GM23338 (cell line): ENCODE results near the gene IKBKE. TPM values are rescaled to one million over a fixed set of nuclear protein-coding genes. Genes with fewer than 3 reads are reported as not detected.

Experiments used
- ATAC-seq: fragments of 200-7000 bp; cut with Tn5 transposase; 3 replicates; pipeline ENCODE4 v1.9.1; 2020
- DNase-seq: peaks from one replicate; pipeline ENCODE4 v3.0.0-alpha.2; 2015; ENCODE audit warnings: low spot score
- H2AFZ ChIP-seq: fragments of 200-600 bp; sonication (generic); 2 replicates; pipeline ENCODE4 v1.8.0; 2016; ENCODE audit warnings: antibody characterized with exemption, mild to moderate bottlenecking, moderate library complexity
- H3F3A ChIP-seq: fragments of 200-600 bp; sonication (generic); replicated peaks from 2 replicates; pipeline ENCODE4 v1.8.0; 2017; ENCODE audit warnings: antibody characterized with exemption, mixed run types, low read depth
- H3K27ac ChIP-seq: fragments of 200-600 bp; sonication (generic); 2 replicates; pipeline ENCODE4 v1.6.1; 2016; ENCODE audit warnings: low read depth
- H3K27me3 ChIP-seq: fragments of 200-600 bp; sonication (generic); 2 replicates; pipeline ENCODE4 v1.8.0; 2016; ENCODE audit warnings: mild to moderate bottlenecking, mixed run types, moderate library complexity; ENCODE audit not compliant: insufficient read depth
- H3K36me3 ChIP-seq: fragments of 200-600 bp; sonication (generic); 2 replicates; pipeline ENCODE4 v1.8.0; 2016; ENCODE audit warnings: mild to moderate bottlenecking; ENCODE audit not compliant: insufficient read depth
- H3K4me1 ChIP-seq: fragments of 200-600 bp; sonication (generic); 2 replicates; pipeline ENCODE4 v1.8.0; 2016; ENCODE audit warnings: mild to moderate bottlenecking, moderate library complexity; ENCODE audit not compliant: insufficient read depth
- H3K4me2 ChIP-seq: fragments of 200-600 bp; sonication (generic); 2 replicates; pipeline ENCODE4 v1.7.1; 2017; ENCODE audit warnings: mixed run types
- H3K4me3 ChIP-seq: fragments of 200-600 bp; sonication (generic); 2 replicates; pipeline ENCODE4 v1.6.1; 2016; ENCODE audit warnings: mixed run types
- H3K79me2 ChIP-seq: fragments of 200-600 bp; sonication (generic); replicated peaks from 2 replicates; pipeline ENCODE4 v1.8.0; 2017; ENCODE audit warnings: mild to moderate bottlenecking; ENCODE audit not compliant: insufficient read depth
- H3K9me2 ChIP-seq: fragments of 200-600 bp; sonication (generic); 2 replicates; pipeline ENCODE4 v1.8.0; 2017; ENCODE audit not compliant: insufficient read depth
- H4K20me1 ChIP-seq: fragments of 200-600 bp; sonication (generic); replicated peaks from 2 replicates; pipeline ENCODE4 v1.8.0; 2017; ENCODE audit warnings: mild to moderate bottlenecking; ENCODE audit not compliant: insufficient read depth
- H3K27ac Mint-ChIP-seq: 2 replicates; pipeline ENCODE4 v1.8.0; 2020; ENCODE audit warnings: inconsistent platforms, mild to moderate bottlenecking, moderate library complexity, mixed read lengths
- H3K27me3 Mint-ChIP-seq: 3 replicates; pipeline ENCODE4 v1.8.0; 2022; ENCODE audit warnings: low read depth, mild to moderate bottlenecking, moderate library complexity, mixed read lengths, inconsistent platforms; ENCODE audit not compliant: insufficient read depth, poor library complexity
- H3K36me3 Mint-ChIP-seq: 3 replicates; pipeline ENCODE4 v1.8.0; 2021; ENCODE audit warnings: low read depth, mild to moderate bottlenecking, inconsistent platforms, moderate library complexity, mixed read lengths
- H3K4me1 Mint-ChIP-seq: 3 replicates; pipeline ENCODE4 v1.8.0; 2020; ENCODE audit warnings: mild to moderate bottlenecking, inconsistent platforms, mixed read lengths
- H3K4me3 Mint-ChIP-seq: 3 replicates; pipeline ENCODE4 v1.8.0; 2021; ENCODE audit warnings: moderate library complexity, mild to moderate bottlenecking, inconsistent platforms, mixed read lengths
- H3K9me3 Mint-ChIP-seq: 3 replicates; pipeline ENCODE4 v1.8.0; 2020; ENCODE audit warnings: moderate library complexity, mild to moderate bottlenecking, inconsistent platforms, mixed read lengths
- polyA plus RNA-seq: library from polyadenylated mRNA; unstranded; fragments of >200 nt; fragmentation: Nextera tagmentation; extraction: Ambion mirVana; gene quantifications from 2 replicates; pipeline ENCODE4 v1.2.1, GENCODE V29; 2016
- total RNA-seq: library from RNA; depleted of rRNA; stranded (reverse); fragments of >200 nt; shearing (Covaris generic); gene quantifications from 2 replicates; pipeline ENCODE4 v1.2.3, GENCODE V29; 2014
- TF ChIP-seq, protein P1 (sequence below): IDR thresholded peaks from 2 replicates; pipeline ENCODE4 v1.6.1; 2016; ENCODE audit warnings: antibody characterized with exemption
- TF ChIP-seq, protein P2 (sequence below): IDR thresholded peaks from one replicate; pipeline ENCODE4 v1.6.1; 2018; ENCODE audit warnings: antibody characterized with exemption; ENCODE audit not compliant: unreplicated experiment
- TF ChIP-seq, protein P3 (sequence below), 2 experiments: fragments of 200-600 bp in 1 of 2; sonication (generic) in 1 of 2; conservative IDR thresholded peaks; 2 replicates each; pipeline versions ENCODE4 v1.5.1 to v1.6.1; 2016 to 2017; ENCODE audit warnings: antibody characterized with exemption in 2 of 2, low read depth in 2 of 2, mild to moderate bottlenecking in 2 of 2, moderate library complexity in 1 of 2

Gene IKBKE
- total and polyA plus RNA-seq, 2 experiments from 2014 or later, result 4.8 to 11.1 TPM

DNA sequence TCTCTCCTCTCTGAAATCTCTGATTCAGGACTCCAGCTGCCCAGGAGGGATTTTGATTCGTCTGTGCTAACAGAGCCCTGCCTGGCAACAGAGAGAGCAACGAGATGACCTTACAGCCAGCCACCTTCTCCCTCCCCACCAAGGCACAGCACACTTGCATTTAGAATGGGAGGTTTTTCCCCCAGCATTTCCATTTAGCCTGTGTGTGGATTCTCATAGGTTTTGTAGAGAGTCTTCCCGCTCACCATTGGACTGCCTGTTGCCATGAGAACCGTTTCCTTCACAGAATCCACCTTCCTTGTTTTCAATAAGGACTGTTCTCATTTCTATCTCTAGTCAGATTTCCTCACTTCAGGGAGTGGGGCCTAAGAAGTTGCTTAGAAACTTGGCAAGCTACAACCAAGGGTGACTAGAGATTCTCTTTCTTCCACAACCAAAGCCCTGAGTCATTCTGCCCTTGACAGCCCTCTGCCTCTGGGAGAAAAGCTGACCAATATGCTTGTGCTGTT lies 5.8 kb upstream of the IKBKE start:
- H3K9me3 Mint-ChIP-seq, result no peaks in the 10 kb centered on the region
- H3K4me3 Mint-ChIP-seq, result no peak overlapping the region
- Histone ChIP-seq H3K27ac (no peak overlapping the region), H2AFZ (no peak overlapping the region), H3K4me2 (no peak overlapping the region), H4K20me1 (no peaks in the 10 kb centered on the region; the same call in 1 of the 2 replicates), H3K27me3 (no peaks in the 10 kb centered on the region), H3K4me3 (no peak overlapping the region), H3K9me2 (no peaks in the 10 kb centered on the region), H3K36me3 (no peaks in the 10 kb centered on the region), H3K79me2 (no peaks in the 10 kb centered on the region), H3F3A (no peaks in the 10 kb centered on the region), H3K4me1 (peaks cover 7% of the 10 kb centered on the region)
- H3K27me3 Mint-ChIP-seq, result peaks cover 18% of the 10 kb centered on the region
- no peak for DNase-seq
- peaks cover 34% of the 10 kb centered on the region for H3K4me1 Mint-ChIP-seq
- H3K36me3 Mint-ChIP-seq, result no peaks in the 10 kb centered on the region
- ATAC-seq, result no peak
- TF ChIP-seq, protein P1, sequence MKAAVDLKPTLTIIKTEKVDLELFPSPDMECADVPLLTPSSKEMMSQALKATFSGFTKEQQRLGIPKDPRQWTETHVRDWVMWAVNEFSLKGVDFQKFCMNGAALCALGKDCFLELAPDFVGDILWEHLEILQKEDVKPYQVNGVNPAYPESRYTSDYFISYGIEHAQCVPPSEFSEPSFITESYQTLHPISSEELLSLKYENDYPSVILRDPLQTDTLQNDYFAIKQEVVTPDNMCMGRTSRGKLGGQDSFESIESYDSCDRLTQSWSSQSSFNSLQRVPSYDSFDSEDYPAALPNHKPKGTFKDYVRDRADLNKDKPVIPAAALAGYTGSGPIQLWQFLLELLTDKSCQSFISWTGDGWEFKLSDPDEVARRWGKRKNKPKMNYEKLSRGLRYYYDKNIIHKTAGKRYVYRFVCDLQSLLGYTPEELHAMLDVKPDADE, result no peak
- TF ChIP-seq, protein P2, sequence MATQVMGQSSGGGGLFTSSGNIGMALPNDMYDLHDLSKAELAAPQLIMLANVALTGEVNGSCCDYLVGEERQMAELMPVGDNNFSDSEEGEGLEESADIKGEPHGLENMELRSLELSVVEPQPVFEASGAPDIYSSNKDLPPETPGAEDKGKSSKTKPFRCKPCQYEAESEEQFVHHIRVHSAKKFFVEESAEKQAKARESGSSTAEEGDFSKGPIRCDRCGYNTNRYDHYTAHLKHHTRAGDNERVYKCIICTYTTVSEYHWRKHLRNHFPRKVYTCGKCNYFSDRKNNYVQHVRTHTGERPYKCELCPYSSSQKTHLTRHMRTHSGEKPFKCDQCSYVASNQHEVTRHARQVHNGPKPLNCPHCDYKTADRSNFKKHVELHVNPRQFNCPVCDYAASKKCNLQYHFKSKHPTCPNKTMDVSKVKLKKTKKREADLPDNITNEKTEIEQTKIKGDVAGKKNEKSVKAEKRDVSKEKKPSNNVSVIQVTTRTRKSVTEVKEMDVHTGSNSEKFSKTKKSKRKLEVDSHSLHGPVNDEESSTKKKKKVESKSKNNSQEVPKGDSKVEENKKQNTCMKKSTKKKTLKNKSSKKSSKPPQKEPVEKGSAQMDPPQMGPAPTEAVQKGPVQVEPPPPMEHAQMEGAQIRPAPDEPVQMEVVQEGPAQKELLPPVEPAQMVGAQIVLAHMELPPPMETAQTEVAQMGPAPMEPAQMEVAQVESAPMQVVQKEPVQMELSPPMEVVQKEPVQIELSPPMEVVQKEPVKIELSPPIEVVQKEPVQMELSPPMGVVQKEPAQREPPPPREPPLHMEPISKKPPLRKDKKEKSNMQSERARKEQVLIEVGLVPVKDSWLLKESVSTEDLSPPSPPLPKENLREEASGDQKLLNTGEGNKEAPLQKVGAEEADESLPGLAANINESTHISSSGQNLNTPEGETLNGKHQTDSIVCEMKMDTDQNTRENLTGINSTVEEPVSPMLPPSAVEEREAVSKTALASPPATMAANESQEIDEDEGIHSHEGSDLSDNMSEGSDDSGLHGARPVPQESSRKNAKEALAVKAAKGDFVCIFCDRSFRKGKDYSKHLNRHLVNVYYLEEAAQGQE, result no peak
- H3K27ac Mint-ChIP-seq, result no peak overlapping the region; the same call in 1 of the 2 replicates

DNA sequence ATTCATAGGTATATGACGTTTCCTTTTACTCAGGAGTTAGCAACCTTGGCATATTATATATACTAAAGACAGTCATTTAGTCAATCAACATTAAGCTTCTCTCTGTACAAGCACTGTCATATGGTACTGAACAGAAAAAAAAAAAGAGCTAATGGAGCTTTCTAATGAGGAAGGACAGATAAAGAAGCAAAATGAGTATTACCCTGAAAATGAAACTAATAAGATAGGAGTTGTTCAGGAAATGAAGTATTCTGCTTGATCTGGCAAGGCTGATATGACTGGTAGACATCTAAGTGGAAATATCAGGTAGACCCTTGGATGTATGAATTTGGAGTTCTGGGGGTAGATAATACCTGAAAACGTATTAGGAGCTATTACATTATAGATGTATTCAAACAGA lies 4.3 kb upstream of the IKBKE start:
- Mint-ChIP-seq H3K4me3 (no peak overlapping the region), H3K27ac (no peak overlapping the region), H3K4me1 (peaks cover 42% of the 10 kb centered on the region), H3K27me3 (peaks cover 18% of the 10 kb centered on the region), H3K9me3 (no peaks in the 10 kb centered on the region), H3K36me3 (no peaks in the 10 kb centered on the region)
- H3K36me3 ChIP-seq, result no peaks in the 10 kb centered on the region
- H3K79me2 ChIP-seq, result no peaks in the 10 kb centered on the region
- DNase-seq (no peak), ATAC-seq (no peak)
- no peak overlapping the region for H3K4me3 ChIP-seq
- H3K4me1 ChIP-seq, result peaks cover 20% of the 10 kb centered on the region
- H2AFZ ChIP-seq, result no peak overlapping the region
- no peak overlapping the region for H3K27ac ChIP-seq
- H3F3A ChIP-seq, result no peaks in the 10 kb centered on the region
- no peaks in the 10 kb centered on the region for H4K20me1 ChIP-seq
- H3K9me2 ChIP-seq, result no peaks in the 10 kb centered on the region
- TF ChIP-seq, protein P3, sequence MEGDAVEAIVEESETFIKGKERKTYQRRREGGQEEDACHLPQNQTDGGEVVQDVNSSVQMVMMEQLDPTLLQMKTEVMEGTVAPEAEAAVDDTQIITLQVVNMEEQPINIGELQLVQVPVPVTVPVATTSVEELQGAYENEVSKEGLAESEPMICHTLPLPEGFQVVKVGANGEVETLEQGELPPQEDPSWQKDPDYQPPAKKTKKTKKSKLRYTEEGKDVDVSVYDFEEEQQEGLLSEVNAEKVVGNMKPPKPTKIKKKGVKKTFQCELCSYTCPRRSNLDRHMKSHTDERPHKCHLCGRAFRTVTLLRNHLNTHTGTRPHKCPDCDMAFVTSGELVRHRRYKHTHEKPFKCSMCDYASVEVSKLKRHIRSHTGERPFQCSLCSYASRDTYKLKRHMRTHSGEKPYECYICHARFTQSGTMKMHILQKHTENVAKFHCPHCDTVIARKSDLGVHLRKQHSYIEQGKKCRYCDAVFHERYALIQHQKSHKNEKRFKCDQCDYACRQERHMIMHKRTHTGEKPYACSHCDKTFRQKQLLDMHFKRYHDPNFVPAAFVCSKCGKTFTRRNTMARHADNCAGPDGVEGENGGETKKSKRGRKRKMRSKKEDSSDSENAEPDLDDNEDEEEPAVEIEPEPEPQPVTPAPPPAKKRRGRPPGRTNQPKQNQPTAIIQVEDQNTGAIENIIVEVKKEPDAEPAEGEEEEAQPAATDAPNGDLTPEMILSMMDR (conservative IDR thresholded peaks at IDR 0.05; ENCODE audit: low read depth in 2 of 2), result no peak
- H3K27me3 ChIP-seq, result no peaks in the 10 kb centered on the region
- no peak overlapping the region for H3K4me2 ChIP-seq
